IPS-11a (cell line): Measurements from ENCODE around the gene NR3C1.

Experiments
- H3K4me3 ChIP-seq: one replicate; pipeline ENCODE4 v1.5.1; 2013; ENCODE audit warnings: low read depth, low read length, control low read depth

Gene NR3C1

DNA sequence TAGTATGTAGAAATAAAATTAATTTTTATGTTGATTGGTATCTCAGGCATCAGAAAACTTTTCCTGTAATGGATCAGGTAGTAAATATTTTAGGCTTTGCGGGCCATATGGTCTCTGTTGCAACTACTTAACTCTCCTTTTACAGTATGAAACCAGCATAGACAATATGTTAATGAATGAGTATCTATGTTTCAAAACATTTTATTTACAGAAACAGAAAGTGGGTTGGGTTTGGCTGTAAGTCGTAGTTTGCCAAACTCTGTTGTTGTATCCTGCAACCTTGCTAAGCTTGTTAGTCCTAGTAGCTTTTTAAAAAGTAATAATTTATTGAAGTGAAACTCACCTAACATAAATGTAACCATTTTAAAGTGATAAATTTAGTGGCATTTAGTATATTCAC, 132.1 kb downstream of the NR3C1 start:
- H3K4me3 ChIP-seq, result no peak overlapping the region

DNA sequence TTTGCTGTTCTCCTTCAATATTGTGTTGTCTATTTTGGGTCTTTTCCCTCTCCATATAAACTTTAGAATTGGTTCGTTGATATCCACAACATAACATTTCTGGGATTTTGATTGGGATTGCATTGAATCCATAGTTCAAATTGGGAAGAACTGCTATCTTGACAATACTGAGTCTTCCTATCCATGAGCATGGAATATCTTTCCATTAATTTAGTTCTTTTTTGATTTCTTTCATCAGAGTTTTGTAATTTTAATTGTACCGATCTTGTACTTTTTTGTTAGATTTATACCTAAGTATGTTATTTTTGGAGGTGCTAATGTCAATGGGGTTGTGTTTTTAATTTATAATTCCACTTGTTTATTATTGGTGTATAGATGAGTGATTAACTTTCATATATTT, 135.1 kb downstream of the NR3C1 start:
- H3K4me3 ChIP-seq, result no peak overlapping the region

DNA sequence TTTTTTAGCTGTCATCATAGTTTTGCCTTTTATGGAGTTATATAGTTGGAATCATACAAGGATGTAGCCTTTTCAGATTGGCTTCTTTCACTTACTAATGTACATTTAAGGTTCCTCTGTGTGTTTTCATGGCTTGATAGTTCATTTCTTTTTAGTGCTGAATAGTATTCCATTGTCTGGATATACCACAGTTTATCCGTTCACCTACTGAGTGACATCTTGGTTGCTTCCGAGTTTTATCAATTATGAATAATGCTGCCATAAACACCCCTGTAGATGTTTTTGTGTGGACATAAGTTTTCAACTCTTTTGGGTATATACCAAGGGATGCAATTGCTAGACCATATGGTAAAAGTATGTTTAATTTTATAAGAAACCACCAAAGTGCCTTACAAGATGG, 136.3 kb downstream of the NR3C1 start:
- H3K4me3 ChIP-seq, result no peak overlapping the region

DNA sequence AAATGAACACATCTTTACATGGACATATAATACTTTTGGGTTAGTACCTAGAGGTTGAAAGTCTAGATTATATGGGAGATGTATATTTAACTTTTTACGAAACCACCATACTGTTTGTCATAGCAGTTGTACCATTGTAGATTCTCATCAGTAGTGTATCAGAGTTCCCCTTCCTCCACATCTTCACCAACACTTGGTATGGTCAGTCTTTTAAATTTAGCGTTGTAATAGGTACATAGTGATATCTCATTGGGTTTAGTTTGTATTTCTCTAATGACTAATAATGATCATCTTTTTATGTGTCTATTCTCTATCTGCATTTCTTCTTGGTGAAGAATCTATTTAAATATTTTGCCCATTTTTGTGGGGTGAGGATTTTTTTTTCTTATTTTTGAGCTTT, 137.5 kb downstream of the NR3C1 start:
- no peak overlapping the region for H3K4me3 ChIP-seq

DNA sequence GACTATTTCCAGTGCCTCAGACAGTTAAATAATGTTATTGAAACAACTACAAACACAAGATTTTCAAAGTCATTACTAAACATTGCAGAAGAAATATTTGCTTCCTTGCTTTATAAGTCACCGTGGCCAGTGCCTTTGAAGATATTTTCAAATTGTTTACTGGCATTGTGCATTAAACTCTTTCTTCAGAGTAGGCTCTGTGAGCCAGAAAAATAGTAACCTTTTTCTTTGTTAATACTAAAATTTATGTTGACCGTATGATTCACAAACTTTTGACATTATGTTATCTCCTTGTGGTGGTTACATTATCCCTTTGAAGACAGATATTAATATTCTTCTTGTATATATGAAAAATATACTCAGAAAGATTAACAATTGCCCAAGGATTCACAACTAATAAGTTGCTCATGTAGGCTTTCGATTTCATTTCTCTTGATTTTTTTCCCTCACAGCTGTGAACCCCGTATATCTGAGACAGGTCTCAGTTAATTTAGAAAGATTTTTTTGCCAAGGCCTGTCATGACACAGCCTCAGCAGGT, 140.1 kb downstream of the NR3C1 start:
- no peak overlapping the region for H3K4me3 ChIP-seq

DNA sequence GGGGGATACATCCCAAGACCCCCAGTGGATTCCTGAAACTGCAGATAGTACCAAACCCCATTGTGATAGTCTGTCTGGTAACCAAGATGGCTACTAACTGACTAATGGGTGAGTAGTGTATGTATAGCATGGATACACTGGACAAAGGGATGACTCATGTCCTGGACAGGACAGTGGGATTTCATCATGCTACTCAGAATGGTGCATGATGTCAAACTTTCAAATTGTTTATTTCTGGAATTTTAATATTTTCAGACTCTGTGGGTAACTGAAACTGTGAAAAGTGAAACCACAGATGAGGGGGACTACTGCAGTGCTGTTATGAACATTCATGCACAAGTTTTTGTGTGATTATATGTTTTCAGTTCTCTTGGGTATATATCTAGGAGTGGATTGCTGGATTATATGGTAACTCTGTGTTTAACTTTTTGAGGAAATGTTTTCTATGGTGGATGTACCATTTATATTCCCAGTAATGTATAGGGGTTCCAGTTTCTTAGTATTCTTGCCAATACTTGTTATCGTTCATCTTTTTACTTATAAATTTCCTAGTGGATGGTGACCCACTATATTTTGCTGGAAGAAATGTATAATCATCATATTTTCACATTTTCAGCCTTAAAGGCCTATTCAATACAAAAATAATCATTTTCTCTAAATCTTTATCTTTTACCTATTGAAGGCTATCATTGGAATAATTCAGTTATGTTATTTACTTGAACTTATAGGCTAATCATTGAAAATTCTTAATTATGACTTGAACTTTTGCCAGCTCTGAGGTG, 140.9 kb downstream of the NR3C1 start:
- H3K4me3 ChIP-seq, result no peak overlapping the region

DNA sequence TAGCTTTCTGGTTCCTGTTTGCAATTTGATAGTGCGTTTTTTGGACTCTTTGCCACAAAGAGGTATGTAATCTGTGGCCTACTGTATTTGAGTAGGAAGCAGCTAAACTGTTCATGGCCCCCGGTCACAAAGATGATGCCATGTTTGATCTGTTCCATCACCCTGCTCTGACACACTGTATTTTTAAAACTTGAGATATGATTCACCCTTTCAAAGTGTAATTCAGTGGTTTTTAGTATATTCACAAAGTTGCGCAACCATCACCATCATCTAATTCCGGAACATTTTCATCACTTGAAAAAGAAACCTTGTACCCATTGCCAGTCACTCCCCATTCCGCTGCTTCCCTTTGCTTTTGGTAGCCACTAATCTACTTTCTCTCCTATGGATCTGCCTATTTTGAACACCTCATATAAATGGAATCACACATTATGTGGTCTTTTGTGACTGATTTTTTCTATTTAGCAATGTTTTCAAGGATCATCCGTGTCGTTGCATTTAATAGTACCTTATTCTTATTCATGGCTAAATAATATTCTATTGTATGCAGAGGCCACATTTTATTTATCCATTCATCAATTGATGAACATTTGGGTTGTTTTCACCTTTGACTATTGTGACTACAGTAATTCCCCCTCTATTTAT, 141.6 kb downstream of the NR3C1 start:
- no peak overlapping the region for H3K4me3 ChIP-seq

DNA sequence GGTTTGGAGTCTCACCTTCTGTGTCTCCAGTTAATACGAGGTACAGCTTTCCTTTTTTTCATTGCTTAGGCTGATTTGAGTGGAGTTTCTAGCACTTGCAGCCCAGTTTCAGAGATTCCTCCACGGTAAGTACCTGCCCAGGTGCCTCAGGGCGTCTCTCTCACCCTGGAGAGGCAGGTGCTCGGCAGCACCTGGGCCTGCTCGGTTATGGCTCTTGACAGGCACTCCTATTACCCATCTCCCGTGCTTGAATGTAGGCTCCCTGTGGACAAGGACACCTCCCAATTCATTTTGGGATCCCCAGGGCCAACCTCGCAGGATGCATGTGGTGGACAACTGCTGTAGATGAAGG, 144.3 kb downstream of the NR3C1 start:
- no peak overlapping the region for H3K4me3 ChIP-seq

DNA sequence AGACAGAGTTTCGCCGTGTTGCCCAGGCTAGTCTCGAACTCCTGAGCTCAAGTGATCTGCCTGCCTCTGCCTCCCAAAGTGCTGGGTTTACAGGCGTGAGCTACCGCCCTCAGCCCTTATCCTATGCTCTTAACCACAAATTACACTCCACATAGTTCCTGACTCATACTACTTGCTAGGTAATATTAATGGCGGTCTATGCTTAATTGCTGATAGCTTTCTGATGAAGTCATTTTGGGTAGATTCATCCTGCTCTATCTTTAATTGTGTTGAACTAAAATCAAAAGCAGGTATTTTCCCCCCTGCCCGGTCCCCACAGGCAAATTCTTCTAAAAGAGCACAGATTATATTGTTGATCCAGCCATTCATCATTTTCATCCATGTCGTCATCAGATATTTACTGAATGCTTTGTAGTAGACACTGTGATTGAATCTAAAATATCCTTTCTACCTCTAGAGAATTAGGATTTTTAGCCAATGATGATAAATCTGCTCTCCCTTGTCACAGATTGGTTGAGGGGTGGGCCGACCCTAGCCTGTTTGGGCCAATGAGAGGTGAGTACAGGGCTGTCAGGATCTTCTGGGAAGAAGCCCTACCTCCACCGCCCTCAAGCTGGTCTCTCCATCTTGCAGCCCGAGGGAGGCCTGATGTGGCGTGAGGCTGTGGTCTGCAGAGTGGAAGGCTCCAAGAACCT, 144.8 kb downstream of the NR3C1 start:
- H3K4me3 ChIP-seq, result no peak overlapping the region

DNA sequence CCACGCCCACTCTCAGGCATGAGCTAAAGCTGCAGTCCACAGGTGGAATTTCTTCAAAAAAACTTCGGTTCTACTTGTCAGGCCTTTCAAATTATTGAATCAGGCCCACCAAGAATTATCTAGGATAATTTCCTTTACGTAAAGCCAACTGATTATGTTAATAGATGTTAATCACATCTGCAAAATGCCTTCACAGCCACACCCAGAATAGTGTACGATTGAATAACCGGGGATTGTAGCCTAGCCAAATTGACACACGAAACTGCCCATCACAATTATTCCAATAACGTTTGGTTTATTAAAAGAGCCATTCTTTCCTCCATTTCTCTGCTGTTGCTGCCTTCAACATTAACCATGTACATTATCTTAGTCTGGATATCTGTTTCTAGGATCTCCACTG, 148.7 kb downstream of the NR3C1 start:
- H3K4me3 ChIP-seq, result no peak overlapping the region

DNA sequence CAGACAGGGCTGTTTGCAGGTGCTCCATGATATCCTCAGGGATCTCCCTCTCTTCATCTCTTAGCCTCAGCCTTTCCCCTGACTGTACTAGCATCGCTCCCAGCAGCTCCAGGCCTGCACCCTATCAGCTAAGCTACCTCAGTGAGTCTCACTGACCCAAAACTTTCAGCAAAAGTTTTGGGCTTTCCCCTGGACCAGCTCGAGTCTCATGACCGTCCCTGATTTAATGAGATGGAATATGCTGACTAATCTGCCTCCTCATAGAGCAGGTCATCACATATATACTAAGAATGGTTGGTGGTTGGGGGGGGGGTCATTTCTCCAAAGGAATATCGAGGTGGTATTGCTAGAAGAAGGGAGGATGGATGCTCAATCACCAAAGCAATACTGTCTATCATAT, 151.5 kb downstream of the NR3C1 start:
- no peak overlapping the region for H3K4me3 ChIP-seq

DNA sequence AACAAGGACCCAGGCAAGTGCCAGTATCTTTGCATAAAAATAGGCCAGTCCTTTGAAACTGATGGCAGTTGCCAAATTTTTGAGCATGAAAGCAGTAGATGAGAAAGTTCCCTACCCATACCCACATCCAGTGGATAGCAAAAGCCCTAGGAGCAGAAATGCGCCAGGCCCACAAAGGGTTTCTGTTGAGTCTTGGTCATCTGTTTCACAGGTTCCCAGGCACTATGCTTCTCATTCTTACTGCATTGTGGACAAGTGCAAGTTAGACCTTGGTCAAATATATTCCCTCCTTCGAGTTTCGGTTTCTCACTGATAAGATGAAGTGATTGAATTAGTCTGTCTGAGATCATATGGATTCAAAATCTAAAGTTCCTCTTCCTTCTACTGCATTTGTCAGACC, 152.3 kb downstream of the NR3C1 start:
- no peak overlapping the region for H3K4me3 ChIP-seq

DNA sequence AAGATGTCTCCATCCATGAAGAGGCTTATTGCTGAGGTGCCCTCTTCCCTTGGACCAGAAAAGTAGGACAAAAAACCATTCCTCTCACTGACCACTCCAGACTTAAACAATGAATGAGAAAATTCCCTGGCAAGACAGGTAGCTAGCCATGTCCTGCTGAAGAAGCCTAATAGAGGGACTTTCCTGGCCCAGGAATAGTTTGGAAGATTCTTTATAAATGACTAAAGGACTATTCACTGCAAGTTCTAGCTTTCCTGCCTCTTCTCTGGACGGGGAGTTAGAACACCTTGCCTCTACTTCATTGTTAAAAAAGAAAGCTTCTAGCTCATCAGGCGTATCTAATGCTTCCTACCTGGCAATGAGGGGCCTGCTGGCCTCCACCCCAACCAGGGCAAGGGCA, 153.6 kb downstream of the NR3C1 start:
- no peak overlapping the region for H3K4me3 ChIP-seq

DNA sequence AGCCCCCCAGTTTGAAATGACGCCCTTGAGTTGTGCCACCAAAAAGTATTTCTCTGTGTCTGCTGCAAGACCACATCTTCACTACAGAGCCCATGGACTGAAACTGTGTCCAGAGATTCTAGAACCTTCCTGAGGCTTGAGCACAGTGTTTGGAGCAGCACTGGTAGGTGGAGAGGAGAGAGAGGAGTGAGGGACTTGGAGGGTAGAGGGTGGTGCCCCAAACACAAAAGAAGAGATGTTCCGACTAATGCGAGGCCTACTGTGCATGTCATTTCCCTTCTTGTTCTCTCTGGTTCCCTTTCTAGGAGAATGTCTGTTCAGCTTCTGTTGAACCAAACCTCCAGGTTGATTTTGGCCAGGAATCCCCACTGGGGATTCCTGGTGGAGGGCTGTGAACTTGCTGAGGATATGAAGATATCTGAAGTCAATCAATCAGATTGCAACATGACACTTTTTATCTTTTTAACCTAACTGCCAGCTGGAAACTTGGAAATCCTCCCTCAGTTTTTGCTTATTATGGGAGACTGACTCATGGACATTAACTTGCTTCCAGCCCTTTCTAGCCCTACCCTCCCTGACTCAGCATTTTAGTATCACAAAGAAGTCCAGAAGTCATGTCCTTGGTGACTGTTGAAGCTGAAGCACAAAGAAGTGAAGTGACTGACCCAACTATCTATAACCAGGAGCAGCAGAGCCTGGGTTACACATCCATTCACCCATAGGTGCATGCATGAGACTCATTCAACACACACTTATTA, 154.5 kb downstream of the NR3C1 start:
- no peak overlapping the region for H3K4me3 ChIP-seq

DNA sequence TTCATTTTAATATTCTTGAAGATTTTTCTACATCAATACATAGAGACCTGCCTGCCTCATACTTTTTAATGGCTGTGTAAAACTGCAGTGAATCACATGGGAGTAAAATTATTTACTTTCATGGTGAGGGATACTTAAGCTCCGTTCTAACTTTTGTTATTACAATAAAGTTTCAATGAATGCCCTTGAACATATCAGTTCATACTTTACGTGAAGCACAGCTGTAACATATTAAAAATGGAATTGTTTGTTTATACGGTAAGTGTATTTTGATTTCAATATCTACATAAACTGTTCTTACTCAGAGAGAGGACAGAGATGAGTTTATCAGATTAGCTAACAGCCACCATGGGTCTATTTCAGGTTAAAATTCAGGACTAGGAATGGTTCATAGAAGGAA, 155.1 kb downstream of the NR3C1 start:
- H3K4me3 ChIP-seq, result no peak overlapping the region

DNA sequence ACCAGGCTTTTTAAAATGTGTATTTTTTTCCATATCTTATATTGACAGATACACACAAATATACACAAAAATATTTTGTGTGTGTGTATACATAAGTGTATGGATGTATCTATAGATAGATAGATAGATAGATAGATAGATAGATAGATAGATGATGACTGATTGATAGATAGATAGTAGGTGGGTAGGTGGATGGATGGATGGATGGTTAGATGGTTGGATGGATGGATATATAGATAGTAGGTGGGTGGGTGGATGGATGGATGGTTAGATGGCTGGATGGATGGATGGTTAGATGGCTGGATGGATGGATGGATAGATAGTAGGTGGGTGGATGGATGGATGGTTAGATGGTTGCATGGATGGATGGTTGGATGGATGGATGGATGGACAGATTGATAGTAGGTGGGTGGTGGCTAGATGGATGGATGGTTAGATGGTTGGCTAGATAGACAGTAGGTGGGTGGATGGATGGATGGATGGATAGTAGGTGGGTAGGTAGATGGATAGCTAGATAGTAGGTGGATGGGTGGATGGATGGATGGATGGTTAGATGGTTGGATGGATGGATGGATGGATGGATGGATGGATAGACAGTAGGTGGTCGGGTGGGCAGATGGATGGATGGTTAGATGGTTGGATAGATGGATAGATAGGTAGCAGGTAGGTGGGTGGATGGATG, 156.2 kb downstream of the NR3C1 start:
- H3K4me3 ChIP-seq, result no peak overlapping the region

DNA sequence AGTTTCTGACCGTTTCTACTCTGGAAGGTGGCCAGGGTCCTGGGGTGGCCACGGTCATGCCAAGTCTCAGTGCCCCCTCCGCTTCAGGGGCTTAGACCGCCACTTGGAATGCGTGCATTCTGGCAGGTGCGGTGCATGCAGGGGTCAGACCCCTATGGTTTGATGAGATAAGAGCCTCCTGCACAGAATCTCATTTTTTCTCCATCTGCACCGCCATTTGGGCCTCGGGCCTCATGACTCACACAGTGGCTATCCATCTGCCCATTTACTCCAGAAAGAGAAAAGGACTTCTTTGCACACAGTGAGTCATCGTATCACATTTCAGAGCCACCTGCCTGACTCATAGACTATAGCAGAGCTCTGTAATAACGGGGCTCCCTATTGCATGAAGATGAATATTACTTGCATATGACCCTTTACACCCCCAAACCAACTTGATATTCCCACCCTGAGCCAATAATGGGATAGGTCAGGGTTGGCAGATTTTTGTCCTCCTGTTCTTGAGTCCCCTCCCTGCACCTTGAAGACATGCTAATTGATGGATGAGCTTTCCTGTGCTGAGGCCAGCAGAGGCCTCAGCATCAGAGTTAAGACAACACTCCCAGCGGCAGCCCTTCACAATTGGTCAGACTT, 157.4 kb downstream of the NR3C1 start:
- no peak overlapping the region for H3K4me3 ChIP-seq

DNA sequence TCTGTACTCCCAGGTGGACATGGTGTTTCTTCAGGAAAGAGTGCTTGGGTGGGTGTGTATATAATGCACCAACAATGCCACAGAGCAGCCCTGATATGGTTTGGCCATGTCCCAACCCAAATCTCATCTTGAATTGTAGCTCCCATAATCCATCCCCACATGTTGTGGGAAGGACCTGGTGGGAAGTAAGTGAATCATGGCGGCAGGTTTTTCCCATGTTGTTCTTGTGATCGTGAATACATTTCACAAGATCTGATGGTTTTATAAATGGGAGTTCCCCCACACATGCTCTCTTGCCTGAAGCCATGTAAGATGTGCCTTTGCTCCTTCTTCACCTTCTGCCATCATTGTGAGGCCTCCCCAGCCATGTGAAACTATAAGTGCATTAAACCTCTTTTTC, 158.5 kb downstream of the NR3C1 start:
- no peak overlapping the region for H3K4me3 ChIP-seq

DNA sequence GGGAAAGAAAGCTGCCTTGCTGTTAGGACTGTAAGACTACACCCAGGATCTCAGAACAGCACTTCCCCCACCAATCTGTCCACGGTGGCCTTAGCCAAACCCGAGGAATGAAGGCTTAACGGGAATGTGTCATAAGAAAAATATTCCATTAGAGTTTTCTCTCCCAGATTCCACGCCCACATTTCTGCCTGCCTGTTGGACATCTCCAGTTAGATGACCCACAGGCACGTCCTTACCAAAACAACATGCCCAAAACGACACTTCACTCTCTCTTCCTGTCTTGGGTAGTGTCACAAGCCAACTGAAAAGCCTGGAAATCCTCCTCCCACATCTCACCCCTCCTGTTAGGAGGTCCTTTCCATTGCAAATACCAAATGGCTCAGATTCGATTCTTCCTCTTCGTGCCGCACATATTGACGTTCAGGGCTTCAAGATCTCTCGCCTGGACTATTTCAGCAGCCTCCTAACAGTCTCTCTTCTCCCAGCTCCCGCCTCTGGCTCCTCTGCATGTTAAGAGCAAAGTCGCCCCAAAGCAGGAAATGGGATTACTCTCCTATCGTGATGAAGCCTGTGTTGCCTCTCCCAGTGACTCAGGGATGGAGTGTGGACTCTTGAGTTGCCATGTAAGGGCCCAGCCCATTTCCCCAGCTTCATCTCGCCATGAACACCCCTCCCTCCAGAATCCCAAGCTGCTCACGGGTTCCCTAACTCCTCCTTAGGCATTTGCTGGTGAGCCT, 159.3 kb downstream of the NR3C1 start:
- H3K4me3 ChIP-seq, result no peak overlapping the region

DNA sequence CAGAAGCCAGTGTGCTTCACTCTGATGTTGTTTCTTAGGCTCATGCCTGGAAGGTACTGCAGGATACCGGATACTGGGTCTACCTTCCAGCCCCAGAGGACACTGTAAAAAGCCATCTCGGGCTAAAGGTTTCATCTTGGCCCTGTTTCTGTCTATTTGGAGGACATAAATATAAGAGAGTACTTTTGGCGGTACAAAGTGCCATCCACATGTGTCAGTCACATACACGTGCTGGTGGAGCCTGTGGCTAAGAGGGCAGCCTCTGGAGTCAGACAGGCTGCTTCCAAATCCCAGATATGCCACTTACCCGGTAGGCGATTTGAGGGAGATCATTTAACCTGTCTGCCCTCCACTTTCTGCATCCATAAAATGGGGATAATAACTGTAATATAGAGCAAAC, 160.4 kb downstream of the NR3C1 start:
- H3K4me3 ChIP-seq, result no peak overlapping the region
